Endothelial cell of umbilical vein (primary cell): Measurements from ENCODE around the gene ZNF491.
"Not testable (repeated sequence)": the region's sequence is repeated elsewhere in the genome, so short reads cannot be mapped to it uniquely, and the experiment has no call there.

ENCODE experiments used
- EZH2 ChIP-seq: IDR thresholded peaks from 2 replicates; pipeline ENCODE4 v1.6.1; 2012; ENCODE audit warnings: borderline replicate concordance, low read depth, mild to moderate bottlenecking, moderate library complexity, low read length, inconsistent platforms; ENCODE audit not compliant: severe bottlenecking
- GATA2 ChIP-seq: IDR thresholded peaks from 2 replicates; pipeline ENCODE4 v1.7.0; 2011; ENCODE audit warnings: low read depth, mild to moderate bottlenecking, moderate library complexity, mixed read lengths, low read length; ENCODE audit not compliant: insufficient read length, insufficient read depth
- POLR2A ChIP-seq: IDR thresholded peaks from 2 replicates; pipeline ENCODE4 v1.6.1; 2012; ENCODE audit warnings: low read depth, mild to moderate bottlenecking, control low read depth, low read length
- TF ChIP-seq, protein P1 (sequence below), 2 donors: IDR thresholded peaks; 1 replicate in 1 of 2; 2 replicates in 1 of 2; pipeline ENCODE4 v1.5.1; 2011; ENCODE audit warnings: low read length in 2 of 2, mild to moderate bottlenecking in 2 of 2, moderate library complexity in 2 of 2, control low read depth in 1 of 2, inconsistent platforms in 1 of 2, low read depth in 1 of 2; ENCODE audit not compliant: insufficient read depth in 1 of 2; ENCODE audit errors: extremely low read depth in 1 of 2
- TF ChIP-seq, protein P2 (sequence below): IDR thresholded peaks from 2 replicates; pipeline ENCODE4 v1.6.1; 2011; ENCODE audit not compliant: insufficient read depth, insufficient read length

DNA sequence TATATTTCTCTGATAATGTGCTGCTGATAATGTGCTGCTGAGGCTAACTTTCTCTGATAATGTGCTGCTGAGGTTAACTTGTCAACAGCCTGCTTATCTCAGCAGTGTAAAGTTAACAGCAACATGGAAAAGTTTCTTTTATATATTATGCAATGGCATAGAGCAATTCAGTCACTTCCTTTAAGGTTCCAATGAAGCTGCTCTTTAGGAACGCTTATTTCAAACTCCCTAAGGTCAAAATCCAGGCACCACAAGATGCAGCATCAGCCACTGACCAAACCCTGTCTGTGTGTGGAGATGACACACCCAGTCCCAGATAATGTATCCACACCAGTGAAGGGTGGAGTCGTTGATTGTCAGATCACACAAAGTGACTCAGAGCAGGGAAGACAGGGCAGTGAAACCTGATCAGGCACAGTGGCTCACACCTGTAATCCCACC is 37.3 kb downstream of the ZNF491 start:
- TF ChIP-seq POLR2A, EZH2, GATA2: not testable (repeated sequence)
- TF ChIP-seq, protein P1, sequence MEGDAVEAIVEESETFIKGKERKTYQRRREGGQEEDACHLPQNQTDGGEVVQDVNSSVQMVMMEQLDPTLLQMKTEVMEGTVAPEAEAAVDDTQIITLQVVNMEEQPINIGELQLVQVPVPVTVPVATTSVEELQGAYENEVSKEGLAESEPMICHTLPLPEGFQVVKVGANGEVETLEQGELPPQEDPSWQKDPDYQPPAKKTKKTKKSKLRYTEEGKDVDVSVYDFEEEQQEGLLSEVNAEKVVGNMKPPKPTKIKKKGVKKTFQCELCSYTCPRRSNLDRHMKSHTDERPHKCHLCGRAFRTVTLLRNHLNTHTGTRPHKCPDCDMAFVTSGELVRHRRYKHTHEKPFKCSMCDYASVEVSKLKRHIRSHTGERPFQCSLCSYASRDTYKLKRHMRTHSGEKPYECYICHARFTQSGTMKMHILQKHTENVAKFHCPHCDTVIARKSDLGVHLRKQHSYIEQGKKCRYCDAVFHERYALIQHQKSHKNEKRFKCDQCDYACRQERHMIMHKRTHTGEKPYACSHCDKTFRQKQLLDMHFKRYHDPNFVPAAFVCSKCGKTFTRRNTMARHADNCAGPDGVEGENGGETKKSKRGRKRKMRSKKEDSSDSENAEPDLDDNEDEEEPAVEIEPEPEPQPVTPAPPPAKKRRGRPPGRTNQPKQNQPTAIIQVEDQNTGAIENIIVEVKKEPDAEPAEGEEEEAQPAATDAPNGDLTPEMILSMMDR (IDR thresholded peaks at IDR 0.05; ENCODE audit: extremely low read depth in 1 of 2, insufficient read depth in 1 of 2, low read depth in 1 of 2, low read length in 2 of 2): not testable (repeated sequence)
- TF ChIP-seq, protein P2, sequence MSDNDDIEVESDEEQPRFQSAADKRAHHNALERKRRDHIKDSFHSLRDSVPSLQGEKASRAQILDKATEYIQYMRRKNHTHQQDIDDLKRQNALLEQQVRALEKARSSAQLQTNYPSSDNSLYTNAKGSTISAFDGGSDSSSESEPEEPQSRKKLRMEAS: not testable (repeated sequence)
